SK-N-SH (cell line): ENCODE data around the gene PCLO. TPM values are rescaled to one million over a fixed set of nuclear protein-coding genes. Genes with fewer than 3 reads are reported as not detected.

Source experiments
- CTCF ChIA-PET: fragments of 300-600, 350-600 bp; formaldehyde crosslinking; extraction: SDS; loops from one replicate; lab custom pipeline; 2021; lab: Yijun Ruan, JAX
- POLR2A ChIA-PET: fragments of 350-600 bp; sonication (Branson Sonifier 250); formaldehyde crosslinking; extraction: SDS; loops from one replicate; lab custom pipeline; 2020; ENCODE audit warnings: antibody characterized with exemption, inconsistent platforms; lab: Yijun Ruan, JAX
- DNase-seq: peaks from one replicate; pipeline ENCODE4 v3.0.0; 2012
- H2AFZ ChIP-seq: fragments of 200-600 bp; sonication (generic); 2 replicates; pipeline ENCODE4 v1.8.1; 2016; ENCODE audit warnings: antibody characterized with exemption, mild to moderate bottlenecking, low read depth
- H3F3A ChIP-seq: fragments of 200-600 bp; sonication (generic); replicated peaks from 2 replicates; pipeline ENCODE3; 2016; ENCODE audit warnings: antibody characterized with exemption, mild to moderate bottlenecking; ENCODE audit not compliant: insufficient read depth
- H3K27ac ChIP-seq, 2 experiments: fragments of 200-500 bp in 1 of 2; fragments of 200-600 bp in 1 of 2; sonication (Bioruptor generic) in 1 of 2; sonication (generic), shearing (Covaris generic) in 1 of 2; 2 replicates each; pipeline versions ENCODE4 v1.5.1 to v1.6.1; 2014 to 2016; ENCODE audit warnings: low read depth in 2 of 2, inconsistent platforms in 1 of 2, low read length in 1 of 2, mild to moderate bottlenecking in 1 of 2, mixed read lengths in 1 of 2
- H3K27me3 ChIP-seq: fragments of 200-600 bp; sonication (generic), shearing (Covaris generic); 2 replicates; pipeline ENCODE4 v1.6.1; 2016; ENCODE audit warnings: mixed run types; ENCODE audit not compliant: insufficient read depth
- H3K36me3 ChIP-seq, 2 experiments: fragments of 200-500 bp in 1 of 2; fragments of 200-600 bp in 1 of 2; sonication (Bioruptor generic) in 1 of 2; sonication (generic) in 1 of 2; replicated peaks in 1 of 2; 2 replicates each; pipeline versions ENCODE3 to v1.5.1; 2014 to 2016; ENCODE audit warnings: low read length in 1 of 2, mild to moderate bottlenecking in 1 of 2; ENCODE audit not compliant: insufficient read depth in 2 of 2, control insufficient read depth in 1 of 2
- H3K4me1 ChIP-seq, 2 experiments: fragments of 200-500 bp in 1 of 2; fragments of 200-600 bp in 1 of 2; sonication (Bioruptor generic) in 1 of 2; sonication (generic), shearing (Covaris generic) in 1 of 2; 2 replicates each; pipeline versions ENCODE4 v1.5.1 to v1.6.1; 2014 to 2016; ENCODE audit warnings: low read depth in 1 of 2, low read length in 1 of 2, mixed run types in 1 of 2; ENCODE audit not compliant: insufficient read depth in 2 of 2, control insufficient read depth in 1 of 2
- H3K4me2 ChIP-seq: fragments of 200-600 bp; sonication (generic), shearing (Covaris generic); 2 replicates; pipeline ENCODE4 v1.6.1; 2017; ENCODE audit warnings: mixed run types
- H3K4me3 ChIP-seq, 2 experiments: fragments of 200-500 bp in 1 of 2; fragments of 200-600 bp in 1 of 2; sonication (Bioruptor generic) in 1 of 2; sonication (generic), shearing (Covaris generic) in 1 of 2; 2 replicates each; pipeline versions ENCODE4 v1.5.1 to v1.8.1; 2014 to 2016; ENCODE audit warnings: low read depth in 2 of 2, inconsistent platforms in 1 of 2, low read length in 1 of 2, mild to moderate bottlenecking in 1 of 2, mixed read lengths in 1 of 2, moderate library complexity in 1 of 2
- H3K79me2 ChIP-seq: fragments of 200-600 bp; sonication (generic); 2 replicates; pipeline ENCODE4 v1.8.1; 2017; ENCODE audit warnings: mild to moderate bottlenecking; ENCODE audit not compliant: insufficient read depth
- H3K9ac ChIP-seq: fragments of 200-600 bp; sonication (generic); 2 replicates; pipeline ENCODE4 v1.6.1; 2017; ENCODE audit warnings: mixed run types
- H3K9me2 ChIP-seq: fragments of 200-600 bp; sonication (generic); 2 replicates; pipeline ENCODE4 v1.6.1; 2017; ENCODE audit warnings: mixed run types
- H3K9me3 ChIP-seq: fragments of 200-600 bp; sonication (generic); 2 replicates; pipeline ENCODE4 v1.6.1; 2017; ENCODE audit warnings: mixed run types, mild to moderate bottlenecking, moderate library complexity
- H4K20me1 ChIP-seq: fragments of 200-600 bp; sonication (generic); 2 replicates; pipeline ENCODE4 v1.6.1; 2017; ENCODE audit warnings: mild to moderate bottlenecking, mixed run types; ENCODE audit not compliant: insufficient read depth
- EZH2phosphoT487 ChIP-seq: fragments of 200-600 bp; sonication (generic); IDR thresholded peaks from 2 replicates; pipeline ENCODE4 v1.6.1; 2017; ENCODE audit warnings: low read depth, mixed run types, mild to moderate bottlenecking, antibody characterized with exemption, moderate library complexity, borderline replicate concordance
- FOSL2 ChIP-seq: IDR thresholded peaks from 2 replicates; pipeline ENCODE4 v1.4.0; 2012; ENCODE audit warnings: low read depth, mild to moderate bottlenecking, moderate library complexity, borderline replicate concordance
- FOXJ3 ChIP-seq: sonication (generic); formaldehyde crosslinking; IDR thresholded peaks from 2 replicates; pipeline ENCODE4 v1.5.1; 2020; ENCODE audit warnings: mild to moderate bottlenecking, missing genetic modification reagents
- GATA2 ChIP-seq: sonication (generic); formaldehyde crosslinking; IDR thresholded peaks from 2 replicates; pipeline ENCODE4 v1.5.0; 2020; ENCODE audit warnings: mild to moderate bottlenecking, missing genetic modification reagents
- MAX ChIP-seq: IDR thresholded peaks from 2 replicates; pipeline ENCODE4 v1.4.0; 2012; ENCODE audit warnings: low read depth
- NFIC ChIP-seq: IDR thresholded peaks from 2 replicates; pipeline ENCODE4 v1.4.0; 2012; ENCODE audit warnings: borderline replicate concordance
- RCOR1 ChIP-seq: fragments of 150-350 bp; IDR thresholded peaks from 2 replicates; pipeline ENCODE4 v1.6.1; 2017; ENCODE audit warnings: antibody characterized with exemption, low read length
- SIN3A ChIP-seq: IDR thresholded peaks from 2 replicates; pipeline ENCODE4 v1.6.1; 2012; ENCODE audit warnings: low read depth, mild to moderate bottlenecking, low read length, moderate library complexity, borderline replicate concordance
- TAF1 ChIP-seq: IDR thresholded peaks from 2 replicates; pipeline ENCODE4 v1.6.1; 2012; ENCODE audit warnings: low read depth, mild to moderate bottlenecking, low read length, moderate library complexity, borderline replicate concordance
- TEAD4 ChIP-seq: IDR thresholded peaks from 2 replicates; pipeline ENCODE4 v1.4.0; 2012; ENCODE audit warnings: mild to moderate bottlenecking, borderline replicate concordance; ENCODE audit not compliant: insufficient read depth
- USF2 ChIP-seq: fragments of 150-350 bp; IDR thresholded peaks from 2 replicates; pipeline ENCODE4 v1.6.1; 2017; ENCODE audit warnings: antibody characterized with exemption, low read length, low read depth, borderline replicate concordance
- WGBS: methylation state at CpG from one replicate; pipeline ENCODE4 v1.1.6; 2017; ENCODE audit warnings: low lambda C conversion rate; 5-methylcytosine and 5-hydroxymethylcytosine counted together
- polyA plus RNA-seq, 3 experiments: library from polyadenylated mRNA; depleted of rRNA; stranded (reverse); fragments of >200 nt; gene quantifications; 2 replicates each; pipeline ENCODE4 v1.2.3, GENCODE V29; 2012
- TF ChIP-seq, protein P1 (sequence below): fragments of 150-350 bp; IDR thresholded peaks from 2 replicates; pipeline ENCODE4 v1.6.1; 2016; ENCODE audit warnings: mild to moderate bottlenecking, low read depth, low read length

Gene PCLO
- polyA plus RNA-seq, 1 of the 3 experiments (the other 2 are of a cell fraction), result 0.51 TPM

DNA sequence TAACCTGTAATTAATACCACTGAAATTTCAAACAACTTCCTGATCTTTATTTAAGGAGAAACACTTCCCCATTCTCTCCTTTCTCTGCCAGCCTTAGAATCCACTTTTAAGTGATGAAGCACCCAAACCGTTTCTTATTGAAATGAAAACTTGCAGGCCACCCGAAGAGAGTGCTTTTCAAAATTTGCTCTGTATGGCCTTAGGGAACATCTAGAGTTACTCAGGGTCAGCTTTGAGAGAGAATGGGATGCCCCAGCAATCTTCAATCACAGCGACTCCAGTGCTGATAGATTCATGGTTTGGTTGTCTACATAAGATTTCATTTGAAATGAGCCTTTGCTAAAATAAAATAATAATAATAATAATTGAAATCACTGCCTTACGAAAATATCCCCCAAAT lies 323.1 kb downstream of the PCLO start:
- no peak overlapping the region; a peak in 1 of 4 replicates for H3K4me3 ChIP-seq
- H3K9me3 ChIP-seq, result 0 out of 2 replicates have a peak, but pooled peaks cover 6% of the 10 kb centered on the region
- H3K36me3 ChIP-seq, result no peaks in the 10 kb centered on the region
- H3F3A ChIP-seq, result peaks cover 4% of the 10 kb centered on the region
- no peaks in the 10 kb centered on the region for H3K79me2 ChIP-seq
- H2AFZ ChIP-seq, result peak overlapping the region; percentile 76
- DNase-seq, result peak; percentile 9
- H3K4me2 ChIP-seq, result peak overlapping the region; percentile 33
- no peak overlapping the region for H3K9ac ChIP-seq
- H3K27ac ChIP-seq, result peak overlapping the region in 1 of 2 experiments; percentile 90; a peak in 2 of 4 replicates
- no peaks in the 10 kb centered on the region for H3K9me2 ChIP-seq
- TF ChIP-seq USF2, result no peak
- peak; percentile 30; the same call in 1 of the 2 replicates for TF ChIP-seq RCOR1
- no peak for TF ChIP-seq NFIC
- TF ChIP-seq, all 33 proteins: peak for 1
- POLR2A ChIA-PET, result no interaction called here
- Histone ChIP-seq H3K27me3 (no peaks in the 10 kb centered on the region), H4K20me1 (no peaks in the 10 kb centered on the region), H3K4me1 (peaks cover 14 to 28% of the 10 kb centered on the region in 2 experiments; a peak in 3 of 4 replicates)
- WGBS, result 42% methylated on average over 4 of the region's 4 CpGs
- CTCF ChIA-PET, result interaction anchor here (1.0 kb wide), 1 partner anchor 99 kb away, joined by 4 read pairs; no protein-coding TSS in a partner anchor

DNA sequence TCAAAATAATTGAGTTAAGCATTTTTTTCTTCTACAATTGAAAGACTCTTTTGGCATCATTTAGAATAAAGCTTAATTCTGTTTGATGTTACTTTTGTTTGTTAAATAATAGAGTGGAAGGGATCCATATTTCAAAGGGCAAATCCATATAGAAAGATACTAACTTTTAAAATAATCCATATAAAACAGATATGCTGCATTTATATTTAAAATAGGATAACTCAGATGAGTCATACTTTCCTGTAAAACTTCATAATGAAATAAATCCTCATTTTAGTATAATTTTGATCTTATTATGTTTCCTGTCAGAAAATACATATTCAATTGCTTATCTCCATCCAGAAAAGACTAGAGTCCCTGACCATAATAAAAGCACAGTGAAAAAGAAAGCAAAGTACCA lies 323.6 kb downstream of the PCLO start:
- H3K9me2 ChIP-seq, result no peaks in the 10 kb centered on the region
- no peaks in the 10 kb centered on the region for H3K36me3 ChIP-seq
- no peaks in the 10 kb centered on the region for H4K20me1 ChIP-seq
- H2AFZ ChIP-seq, result peak overlapping the region; percentile 76; the same call in 1 of the 2 replicates
- 0 out of 2 replicates have a peak, but pooled peaks cover 6% of the 10 kb centered on the region for H3K9me3 ChIP-seq
- no peak overlapping the region for H3K9ac ChIP-seq
- H3K4me1 ChIP-seq, result peaks cover 14 to 28% of the 10 kb centered on the region in 2 experiments; a peak in 3 of 4 replicates
- DNase-seq, result no peak
- no peaks in the 10 kb centered on the region for H3K79me2 ChIP-seq
- POLR2A ChIA-PET, result no interaction called here
- peak overlapping the region; percentile 4 to 90; a peak in 2 of 4 replicates for H3K27ac ChIP-seq
- no peaks in the 10 kb centered on the region for H3K27me3 ChIP-seq
- TF ChIP-seq SIN3A, result no peak
- no peak for TF ChIP-seq MAX
- no peak for TF ChIP-seq FOSL2
- no peak for TF ChIP-seq TAF1
- TF ChIP-seq, protein P1, sequence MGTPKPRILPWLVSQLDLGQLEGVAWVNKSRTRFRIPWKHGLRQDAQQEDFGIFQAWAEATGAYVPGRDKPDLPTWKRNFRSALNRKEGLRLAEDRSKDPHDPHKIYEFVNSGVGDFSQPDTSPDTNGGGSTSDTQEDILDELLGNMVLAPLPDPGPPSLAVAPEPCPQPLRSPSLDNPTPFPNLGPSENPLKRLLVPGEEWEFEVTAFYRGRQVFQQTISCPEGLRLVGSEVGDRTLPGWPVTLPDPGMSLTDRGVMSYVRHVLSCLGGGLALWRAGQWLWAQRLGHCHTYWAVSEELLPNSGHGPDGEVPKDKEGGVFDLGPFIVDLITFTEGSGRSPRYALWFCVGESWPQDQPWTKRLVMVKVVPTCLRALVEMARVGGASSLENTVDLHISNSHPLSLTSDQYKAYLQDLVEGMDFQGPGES, result no peak
- TF ChIP-seq RCOR1, result no peak
- TF ChIP-seq TEAD4, result no peak
- no peak for TF ChIP-seq FOXJ3 (CRISPR knock-in tag)
- TF ChIP-seq GATA2 (CRISPR knock-in tag), result no peak
- TF ChIP-seq NFIC, result no peak
- no peak for TF ChIP-seq EZH2phosphoT487
- TF ChIP-seq, all 33 proteins: peak for 0
- H3K4me2 ChIP-seq, result peak overlapping the region; percentile 33
- H3F3A ChIP-seq, result peaks cover 4% of the 10 kb centered on the region
- H3K4me3 ChIP-seq, result no peak overlapping the region
- CTCF ChIA-PET, result interaction anchor here (1.0 to 1.4 kb wide), 4 partner anchors 28 to 432 kb away, joined by 3 to 5 read pairs (median 4); no protein-coding TSS in a partner anchor
